ENCODE data around the gene ACRV1. TPM values are rescaled to one million over a fixed set of nuclear protein-coding genes. Genes with fewer than 3 reads are reported as not detected.

The ACRV1 gene
- total RNA-seq, 1 donor: not detected

DNA sequence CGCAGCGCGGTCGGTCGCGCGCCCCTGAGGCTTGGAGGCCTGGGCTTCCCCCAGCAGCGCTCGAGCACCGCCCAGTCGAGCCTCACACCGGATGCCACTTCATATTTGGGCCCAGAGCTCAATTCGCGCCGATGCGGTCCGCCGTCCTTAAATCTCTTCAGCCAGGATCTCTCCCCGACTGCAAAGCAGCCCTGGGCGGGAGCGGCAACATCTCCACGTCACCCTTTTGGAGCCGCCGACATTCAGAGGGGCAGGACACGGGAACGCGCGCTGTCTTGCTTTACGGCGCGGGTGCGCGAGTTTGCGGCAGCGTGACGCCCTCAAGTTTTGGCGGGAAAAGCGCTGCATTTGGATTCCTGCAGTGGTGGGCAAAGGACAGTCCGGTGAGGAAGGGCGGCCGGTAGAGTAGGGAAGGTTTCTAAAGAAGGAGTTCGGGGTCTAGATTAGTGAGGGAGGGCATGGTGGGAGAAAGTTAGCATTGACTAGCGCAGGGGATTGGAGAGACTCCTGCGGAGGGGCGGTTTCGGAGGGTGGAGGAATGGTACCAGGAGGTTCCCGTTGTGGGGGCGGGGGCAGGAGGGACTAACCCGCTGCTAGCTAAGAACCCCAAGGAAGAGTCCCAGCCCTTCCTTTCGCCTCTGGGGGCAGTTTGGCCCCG is 54.9 kb downstream of the ACRV1 start:
- no peak for TF ChIP-seq CTCF (IDR thresholded peaks at IDR 0.05; ENCODE audit: extremely low read depth, low read depth, low read length)
- Histone ChIP-seq H3K79me2 (ENCODE audit: insufficient read depth, low read length) (peaks cover 8% of the 10 kb centered on the region), H4K20me1 (ENCODE audit: insufficient read depth, low read length) (no peaks in the 10 kb centered on the region), H3K27me3 (ENCODE audit: insufficient read depth, low read length) (no peaks in the 10 kb centered on the region), H3K4me1 (ENCODE audit: insufficient read depth, low read length) (peaks cover 24% of the 10 kb centered on the region), H3K4me2 (ENCODE audit: insufficient read depth, low read length) (peak overlapping the region; percentile 93), H3K36me3 (ENCODE audit: insufficient read depth, low read length) (peaks cover 14% of the 10 kb centered on the region), H3K9me3 (ENCODE audit: low read depth, low read length) (no peaks in the 10 kb centered on the region), H3K4me3 (ENCODE audit: insufficient read depth, low read length) (peak overlapping the region; percentile 81), H2AFZ (ENCODE audit: low read length) (peak overlapping the region; percentile 90), H3K27ac (ENCODE audit: low read depth, low read length) (peak overlapping the region; percentile 89)
- peak; percentile 92 for DNase-seq (ENCODE audit: insufficient read length, low spot score, missing footprints)

- Histone ChIP-seq H3K4me3 (ENCODE audit: insufficient read depth, low read length) (peak overlapping the region; percentile 81), H3K9me3 (ENCODE audit: low read depth, low read length) (no peaks in the 10 kb centered on the region), H3K27ac (ENCODE audit: low read depth, low read length) (peak overlapping the region; percentile 89), H3K79me2 (ENCODE audit: insufficient read depth, low read length) (peaks cover 8% of the 10 kb centered on the region), H3K4me1 (ENCODE audit: insufficient read depth, low read length) (peaks cover 24% of the 10 kb centered on the region), H3K4me2 (ENCODE audit: insufficient read depth, low read length) (peak overlapping the region; percentile 93), H3K27me3 (ENCODE audit: insufficient read depth, low read length) (no peaks in the 10 kb centered on the region), H4K20me1 (ENCODE audit: insufficient read depth, low read length) (no peaks in the 10 kb centered on the region), H3K36me3 (ENCODE audit: insufficient read depth, low read length) (peaks cover 20% of the 10 kb centered on the region), H2AFZ (ENCODE audit: low read length) (peak overlapping the region; percentile 90)
- DNase-seq (ENCODE audit: insufficient read length, low spot score, missing footprints): no peak
- TF ChIP-seq CTCF (IDR thresholded peaks at IDR 0.05; ENCODE audit: extremely low read depth, low read depth, low read length): no peak
These were observed 55.4 kb downstream of the ACRV1 start for GRCh38 chr11:125625225-125625629.

DNA sequence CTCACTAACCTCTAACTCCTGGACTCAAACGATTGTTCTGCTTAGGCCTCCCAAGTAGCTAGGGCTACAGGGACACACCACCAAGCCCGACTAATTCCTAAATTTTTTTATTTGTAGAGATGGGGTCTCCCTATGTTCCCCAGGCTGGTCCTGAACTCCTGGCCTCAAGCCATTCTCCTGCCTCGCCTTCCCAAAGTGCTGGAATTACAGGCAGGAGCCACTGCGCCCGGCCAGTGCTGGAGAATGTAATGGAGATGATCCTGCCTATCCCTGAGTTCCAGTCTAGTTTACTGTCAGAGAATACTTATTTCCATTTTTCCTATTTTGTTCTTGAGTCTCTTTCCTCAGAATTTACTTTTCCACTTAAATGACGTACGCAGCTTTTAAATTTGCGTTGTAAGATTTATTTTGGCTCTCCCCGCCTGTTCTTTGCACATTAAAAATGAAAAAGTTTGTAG is 55.9 kb downstream of the ACRV1 start, which contains the start of gene CHEK1:
CHEK1 (plus strand) TSS at position 408 of the 458 bp plus-strand sequence. CDS start 1,606 bp downstream, outside the sequence.
- Histone ChIP-seq H3K27me3 (ENCODE audit: insufficient read depth, low read length) (no peaks in the 10 kb centered on the region), H3K4me3 (ENCODE audit: insufficient read depth, low read length) (peak within 1 kb of the TSS; percentile 81), H3K79me2 (ENCODE audit: insufficient read depth, low read length) (peaks cover 8% of the 10 kb centered on the region), H3K9me3 (ENCODE audit: low read depth, low read length) (no peaks in the 10 kb centered on the region), H3K36me3 (ENCODE audit: insufficient read depth, low read length) (peaks cover 20% of the 10 kb centered on the region), H3K27ac (ENCODE audit: low read depth, low read length) (peak within 1 kb of the TSS; percentile 89), H4K20me1 (ENCODE audit: insufficient read depth, low read length) (no peaks in the 10 kb centered on the region), H3K4me2 (ENCODE audit: insufficient read depth, low read length) (peak within 1 kb of the TSS; percentile 93), H3K4me1 (ENCODE audit: insufficient read depth, low read length) (peaks cover 24% of the 10 kb centered on the region), H2AFZ (ENCODE audit: low read length) (peak within 1 kb of the TSS; percentile 90)
- DNase-seq (ENCODE audit: insufficient read length, low spot score, missing footprints): no peak
- TF ChIP-seq CTCF (IDR thresholded peaks at IDR 0.05; ENCODE audit: extremely low read depth, low read depth, low read length): no peak

DNA sequence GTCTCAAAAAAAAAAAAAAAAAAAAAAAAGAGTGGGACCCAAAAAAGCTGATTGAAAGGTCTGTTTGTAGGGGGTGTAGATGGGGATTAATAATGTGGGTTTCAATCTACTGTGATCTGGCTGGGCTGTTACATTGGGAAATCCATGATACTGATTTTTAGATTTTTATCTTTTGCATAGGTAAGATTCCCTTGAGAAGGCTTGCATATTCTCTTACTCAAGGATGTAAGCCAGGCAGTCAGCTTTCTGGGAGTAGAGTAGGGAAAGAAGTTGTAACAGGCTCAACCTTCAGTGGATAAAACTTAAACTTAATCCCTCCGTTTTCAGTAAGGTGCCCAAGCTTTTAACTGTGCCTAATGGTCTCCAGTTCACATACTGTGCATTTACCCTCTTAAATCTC is 57.6 kb downstream of the ACRV1 start:
- Histone ChIP-seq H3K79me2 (ENCODE audit: insufficient read depth, low read length) (peaks cover 8% of the 10 kb centered on the region), H3K9me3 (ENCODE audit: low read depth, low read length) (no peaks in the 10 kb centered on the region), H4K20me1 (ENCODE audit: insufficient read depth, low read length) (no peaks in the 10 kb centered on the region), H2AFZ (ENCODE audit: low read length) (no peak overlapping the region), H3K4me2 (ENCODE audit: insufficient read depth, low read length) (no peak overlapping the region), H3K36me3 (ENCODE audit: insufficient read depth, low read length) (peaks cover 35% of the 10 kb centered on the region), H3K27me3 (ENCODE audit: insufficient read depth, low read length) (no peaks in the 10 kb centered on the region), H3K27ac (ENCODE audit: low read depth, low read length) (no peak overlapping the region), H3K4me3 (ENCODE audit: insufficient read depth, low read length) (no peak overlapping the region), H3K4me1 (ENCODE audit: insufficient read depth, low read length) (peaks cover 24% of the 10 kb centered on the region)
- TF ChIP-seq CTCF (IDR thresholded peaks at IDR 0.05; ENCODE audit: extremely low read depth, low read depth, low read length): no peak
- DNase-seq (ENCODE audit: insufficient read length, low spot score, missing footprints): no peak

Data from osteoblast (primary cell).